Effector CD8-positive, alpha-beta T cell (primary cell): ENCODE measurements around the gene RPS25.
A peak's percentile ranks its signal among the peaks of the same experiment; 100 is the strongest.
"Not testable (repeated sequence)": the region's sequence is repeated elsewhere in the genome, so short reads cannot be mapped to it uniquely, and the experiment has no call there.

ENCODE experiments used
- DNase-seq: peaks from one replicate; lab custom pipeline; 2025; lab: John Stamatoyannopoulos, UW

RPS25 gene

GRCh38 chr11:119016216-119017009 is 1.7 kb downstream of the RPS25 start:
- no peak for DNase-seq

GRCh38 chr11:119015054-119015611 is 3.0 kb downstream of the RPS25 start:
- DNase-seq, result no peak

DNA sequence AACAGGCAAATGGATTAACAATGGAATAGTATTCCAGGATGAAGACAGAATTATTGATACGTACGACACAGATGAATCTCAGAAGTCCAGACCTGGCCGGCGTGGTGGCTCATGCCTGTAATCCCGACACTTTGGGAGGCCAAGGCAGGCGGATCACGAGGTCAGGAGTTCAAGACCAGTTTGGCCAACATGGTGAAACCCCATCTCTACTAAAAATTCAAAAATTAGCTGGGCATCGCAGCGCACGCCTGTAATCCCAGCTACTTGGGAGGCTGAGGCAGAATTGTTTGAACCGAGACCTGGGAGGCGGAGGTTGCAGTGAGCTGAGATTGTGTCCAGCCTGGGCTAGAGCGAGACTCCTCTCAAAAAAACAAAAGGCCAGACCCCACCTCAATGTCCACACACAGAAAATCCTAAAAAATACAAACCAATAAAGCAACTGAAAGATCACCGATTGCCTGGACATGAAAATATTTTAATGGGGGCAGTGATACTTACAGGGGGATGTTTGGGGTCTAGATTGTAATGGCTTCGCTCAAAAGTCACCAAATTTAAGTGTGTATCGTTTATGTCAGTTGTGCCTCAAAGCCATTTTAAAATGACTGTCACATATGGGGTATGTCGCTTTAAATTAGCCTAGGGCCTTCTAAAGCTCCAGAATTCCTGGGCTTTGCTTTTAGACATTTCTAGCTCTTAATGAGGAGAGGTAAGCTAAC is 3.8 kb downstream of the RPS25 start:
- no peak for DNase-seq

- no peak for DNase-seq
Measured at GRCh38 chr11:119012629-119013170, 5.4 kb downstream of the RPS25 start.

GRCh38 chr11:119011476-119012053 is 6.6 kb downstream of the RPS25 start:
- no peak for DNase-seq

- DNase-seq, result no peak
Measured at GRCh38 chr11:119006656-119007055, 11.5 kb downstream of the RPS25 start.

- no peak for DNase-seq
Measured at GRCh38 chr11:119000906-119001305, 17.2 kb downstream of the RPS25 start.

DNA sequence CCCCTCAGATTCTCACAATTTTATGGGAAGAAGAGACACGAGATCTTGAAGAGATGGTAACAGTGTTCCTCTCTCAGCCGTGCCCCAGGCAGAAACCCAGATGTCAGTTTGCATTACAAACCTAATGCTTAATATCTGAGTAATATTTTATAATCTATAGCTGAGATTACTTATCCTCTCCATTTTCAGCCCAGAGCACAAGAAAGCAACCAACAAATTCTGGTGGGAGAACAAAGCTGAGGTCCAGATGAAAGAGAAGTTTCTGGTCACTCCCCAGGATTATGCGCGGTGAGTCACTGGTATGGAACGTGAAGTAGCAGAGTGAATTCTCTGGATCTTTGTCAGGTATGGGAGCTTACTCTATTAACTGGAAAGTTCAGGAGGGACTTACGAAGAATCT is 19.3 kb downstream of the RPS25 start:
- no peak for DNase-seq

GRCh38 chr11:118998388-118998717 is 19.8 kb downstream of the RPS25 start:
- no peak for DNase-seq

- DNase-seq, result peak; percentile 92
Measured at GRCh38 chr11:118997627-118998387, 20.3 kb downstream of the RPS25 start, which contains the start of gene CENATAC. TSS of gene CENATAC (plus strand) at chr11:118998138. CDS start at chr11:118998198, 60 bp downstream.

DNA sequence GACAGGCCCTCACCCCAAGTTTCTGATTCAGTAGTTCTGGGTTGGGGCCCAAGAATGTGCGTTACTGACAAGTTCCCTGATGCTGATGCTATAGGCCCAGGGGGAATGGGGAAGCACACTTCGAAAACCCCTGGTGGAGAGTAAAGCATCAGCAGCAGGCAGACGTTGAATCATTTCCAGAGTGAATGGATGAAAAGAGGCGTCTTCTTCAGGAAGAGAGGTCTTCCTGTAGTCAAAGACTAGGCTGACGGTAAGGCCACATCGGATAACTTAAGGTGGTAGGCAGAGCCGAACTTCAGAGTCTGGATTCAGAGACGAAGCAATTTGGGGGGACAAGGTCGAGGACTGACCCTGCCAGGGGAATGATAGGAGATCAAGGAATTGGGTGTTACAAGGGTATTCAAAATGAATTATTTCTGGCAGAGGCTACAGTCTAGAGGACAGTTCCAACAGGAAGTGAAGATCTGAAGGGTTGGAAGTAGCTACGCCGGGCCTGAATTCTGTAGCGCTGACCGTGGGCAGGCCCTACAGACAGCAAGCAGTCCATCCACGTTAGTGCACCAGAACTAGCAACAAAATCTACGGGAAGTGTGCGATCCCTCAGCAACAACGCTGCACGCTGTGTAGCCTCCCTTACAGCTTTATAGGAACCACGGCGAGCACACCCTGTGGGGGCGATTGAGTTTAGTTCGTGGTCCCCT is 21.1 kb downstream of the RPS25 start:
- DNase-seq, result no peak

- not testable (repeated sequence) for DNase-seq
Measured at GRCh38 chr11:118991486-118992038, 26.6 kb downstream of the RPS25 start.

- DNase-seq, result no peak
Measured at GRCh38 chr11:118988280-118988679, 29.9 kb downstream of the RPS25 start.

GRCh38 chr11:118984825-118985224 is 33.3 kb downstream of the RPS25 start:
- DNase-seq, result no peak

DNA sequence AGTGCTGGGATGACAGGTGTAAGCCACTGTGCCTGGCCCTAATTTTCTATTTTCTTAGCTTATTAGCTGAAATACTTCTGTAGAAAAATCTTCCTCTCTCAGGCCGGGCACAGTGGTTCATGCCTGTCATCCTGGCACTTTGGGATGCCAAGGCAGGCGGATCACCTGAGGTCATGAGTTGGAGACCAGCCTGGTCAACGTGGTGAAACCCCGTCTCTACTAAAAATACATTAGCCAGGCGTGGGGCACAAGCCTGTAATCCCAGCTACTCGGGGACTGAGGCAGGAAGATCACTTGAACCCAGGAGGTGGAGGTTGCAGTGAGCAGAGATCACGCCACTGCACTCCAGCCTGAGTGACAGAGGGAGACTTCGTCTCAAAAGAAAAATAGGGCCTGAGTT is 33.8 kb downstream of the RPS25 start:
- DNase-seq, result not testable (repeated sequence)

- DNase-seq, result no peak
Measured at GRCh38 chr11:118980191-118980881, 37.8 kb downstream of the RPS25 start.

- DNase-seq, result no peak
Measured at GRCh38 chr11:118979434-118979833, 38.7 kb downstream of the RPS25 start.

- no peak for DNase-seq
Measured at GRCh38 chr11:118975771-118976709, 42.1 kb downstream of the RPS25 start.

- DNase-seq, result no peak
Measured at GRCh38 chr11:118973985-118974384, 44.2 kb downstream of the RPS25 start.
